Activated T-helper 1 cell treated with anti-CD3 and anti-CD28 coated beads, Interleukin-12 subunit alpha, Interleukin-12 subunit beta, Interleukin-2, Interleukin-4 antibody, amounts not matched to agents 30 ng/mL and 10 ng/mL and 1 ng/mL, durations not matched to agents 14 hours and 24 hours and 36 hours (primary cell): ENCODE data around the gene MSANTD1. TPM values are rescaled to one million over a fixed set of nuclear protein-coding genes. Genes with fewer than 3 reads are reported as not detected.
A peak's percentile ranks its signal among the peaks of the same experiment; 100 is the strongest.

ENCODE experiments used
- DNase-seq: peaks from one replicate; pipeline ENCODE4 v3.0.0; 2021; ENCODE audit warnings: low spot score
- H3K27ac Mint-ChIP-seq: one replicate; pipeline ENCODE4 v1.8.0; 2021; ENCODE audit warnings: mild to moderate bottlenecking, mixed read lengths
- H3K27me3 Mint-ChIP-seq: one replicate; pipeline ENCODE4 v1.8.0; 2022; ENCODE audit warnings: mild to moderate bottlenecking, moderate library complexity, mixed read lengths; ENCODE audit not compliant: insufficient read depth
- H3K36me3 Mint-ChIP-seq: one replicate; pipeline ENCODE4 v1.8.0; 2021; ENCODE audit warnings: low read depth, mixed read lengths
- H3K4me1 Mint-ChIP-seq: one replicate; pipeline ENCODE4 v1.8.0; 2021; ENCODE audit warnings: low read depth, mixed read lengths
- H3K4me3 Mint-ChIP-seq: one replicate; pipeline ENCODE4 v1.8.0; 2021; ENCODE audit warnings: mild to moderate bottlenecking, moderate library complexity, mixed read lengths
- H3K9me3 Mint-ChIP-seq: one replicate; pipeline ENCODE4 v1.8.0; 2021; ENCODE audit warnings: mixed read lengths
- intact Hi-C: fragments of 100-400 bp; cut with micrococcal nuclease; formaldehyde crosslinking; loops from one replicate; pipeline ENCODE4 v1.15.1; 2024
- total RNA-seq: library from RNA; stranded (reverse); gene quantifications from 2 replicates; pipeline ENCODE4 v1.2.3, GENCODE V29; 2022

The MSANTD1 gene
- total RNA-seq, 1 donor from 2014 or later: 0.73 TPM

- Mint-ChIP-seq H3K27ac (no peak overlapping the region), H3K9me3 (no peaks in the 10 kb centered on the region), H3K4me3 (no peak overlapping the region), H3K4me1 (no peaks in the 10 kb centered on the region), H3K36me3 (no peaks in the 10 kb centered on the region), H3K27me3 (no peaks in the 10 kb centered on the region)
- no peak for DNase-seq
- intact Hi-C loops: no loop called here
These were observed 1.5 kb downstream of the MSANTD1 start for GRCh38 chr4:3250438-3250955.

- Mint-ChIP-seq H3K4me3 (no peak overlapping the region), H3K9me3 (no peaks in the 10 kb centered on the region), H3K36me3 (no peaks in the 10 kb centered on the region), H3K27me3 (no peaks in the 10 kb centered on the region), H3K4me1 (no peaks in the 10 kb centered on the region), H3K27ac (peak overlapping the region; percentile 4)
- intact Hi-C loops: no loop called here
- no peak for DNase-seq
These were observed 2.2 kb downstream of the MSANTD1 start for GRCh38 chr4:3250956-3251690.

DNA sequence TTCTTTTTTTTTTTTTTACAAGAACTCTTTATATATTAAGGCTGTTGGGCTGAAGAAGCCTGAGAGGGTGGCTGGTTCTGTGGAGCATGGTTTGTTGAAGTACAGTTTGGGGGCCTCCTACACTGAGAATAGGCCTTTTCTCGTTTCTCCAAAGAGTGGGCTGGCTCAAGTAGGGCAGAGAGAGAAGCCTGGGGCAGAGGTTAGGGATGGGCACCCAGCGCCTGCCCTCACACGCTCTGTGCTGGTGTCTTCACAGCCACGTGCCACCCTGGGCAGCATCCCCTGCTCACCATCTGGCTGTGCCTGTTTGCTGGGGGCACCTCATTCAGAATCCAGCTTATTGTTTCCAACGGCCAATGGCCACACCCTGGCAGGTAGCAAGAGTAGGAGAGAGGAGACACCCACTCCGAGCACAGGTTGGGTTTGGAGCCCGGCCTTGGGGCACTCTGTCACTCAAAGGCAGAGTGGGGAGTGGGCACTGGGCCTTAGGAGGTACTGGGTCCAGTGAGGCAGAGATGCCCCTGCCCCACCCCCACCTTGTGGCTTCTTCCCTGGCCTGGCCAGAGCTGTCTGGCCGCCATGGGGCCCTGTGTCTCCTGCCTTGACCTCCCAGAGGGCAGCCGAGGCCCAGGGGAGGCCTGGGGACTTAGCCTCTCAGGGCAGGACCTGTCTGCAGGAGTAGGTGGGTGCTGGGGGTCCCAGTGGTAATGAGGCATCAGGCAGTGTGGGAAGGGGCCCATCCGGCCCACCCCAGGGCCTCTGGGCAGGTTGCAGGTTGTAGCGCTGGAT, 2.9 kb downstream of the MSANTD1 start:
- intact Hi-C loops: no loop called here
- Mint-ChIP-seq H3K4me3 (no peak overlapping the region), H3K27ac (no peak overlapping the region), H3K4me1 (no peaks in the 10 kb centered on the region), H3K9me3 (no peaks in the 10 kb centered on the region), H3K27me3 (no peaks in the 10 kb centered on the region), H3K36me3 (no peaks in the 10 kb centered on the region)
- DNase-seq: no peak

DNA sequence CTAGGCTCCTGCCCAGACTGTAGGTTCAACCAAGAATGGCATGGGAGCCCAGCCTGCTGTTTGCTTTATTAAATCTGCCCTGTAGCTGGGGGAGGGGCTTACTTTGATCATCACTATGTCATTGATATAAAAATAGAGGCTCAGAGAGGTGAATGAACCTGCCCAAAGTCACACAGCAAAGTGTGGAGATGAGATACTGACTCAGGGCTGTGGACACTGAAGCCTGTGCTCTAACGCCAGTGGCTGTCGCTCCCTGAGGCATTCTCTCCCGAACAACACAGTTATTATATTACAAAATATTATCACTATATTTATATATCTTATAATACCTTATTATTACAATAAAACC, 3.5 kb downstream of the MSANTD1 start:
- Mint-ChIP-seq H3K36me3 (no peaks in the 10 kb centered on the region), H3K27me3 (no peaks in the 10 kb centered on the region), H3K4me1 (no peaks in the 10 kb centered on the region), H3K27ac (no peak overlapping the region), H3K4me3 (no peak overlapping the region), H3K9me3 (no peaks in the 10 kb centered on the region)
- DNase-seq: no peak
- intact Hi-C loops: no loop called here

- Mint-ChIP-seq H3K4me3 (no peak overlapping the region), H3K27me3 (no peaks in the 10 kb centered on the region), H3K4me1 (no peaks in the 10 kb centered on the region), H3K27ac (no peak overlapping the region), H3K36me3 (no peaks in the 10 kb centered on the region), H3K9me3 (no peaks in the 10 kb centered on the region)
- DNase-seq: no peak
- intact Hi-C loops: no loop called here
These were observed 4.1 kb downstream of the MSANTD1 start for GRCh38 chr4:3252831-3253641.

DNA sequence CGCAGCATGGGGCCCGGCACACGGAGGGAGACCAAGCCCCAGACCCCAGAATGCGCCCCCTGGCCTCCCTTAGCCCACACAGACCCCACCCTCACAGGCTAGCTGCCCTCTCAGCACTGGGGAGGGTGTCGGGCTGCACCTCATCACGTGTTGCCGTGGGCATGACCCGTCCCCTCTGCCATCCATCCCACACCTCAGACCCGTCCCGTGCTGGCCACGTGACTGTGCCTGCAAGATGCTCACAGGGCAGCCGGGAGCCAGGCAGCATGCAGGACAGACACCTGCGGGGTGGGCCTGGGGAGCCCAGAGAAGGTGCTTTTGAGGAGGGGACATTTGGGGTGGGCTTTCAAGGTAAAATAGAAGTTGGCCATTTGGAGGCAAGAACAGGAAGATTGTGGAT, 4.8 kb downstream of the MSANTD1 start:
- H3K36me3 Mint-ChIP-seq: no peaks in the 10 kb centered on the region
- H3K27ac Mint-ChIP-seq: no peak overlapping the region
- no peaks in the 10 kb centered on the region for H3K27me3 Mint-ChIP-seq
- no peaks in the 10 kb centered on the region for H3K4me1 Mint-ChIP-seq
- no peak for DNase-seq
- no peaks in the 10 kb centered on the region for H3K9me3 Mint-ChIP-seq
- intact Hi-C loops: no loop called here
- H3K4me3 Mint-ChIP-seq: no peak overlapping the region

DNA sequence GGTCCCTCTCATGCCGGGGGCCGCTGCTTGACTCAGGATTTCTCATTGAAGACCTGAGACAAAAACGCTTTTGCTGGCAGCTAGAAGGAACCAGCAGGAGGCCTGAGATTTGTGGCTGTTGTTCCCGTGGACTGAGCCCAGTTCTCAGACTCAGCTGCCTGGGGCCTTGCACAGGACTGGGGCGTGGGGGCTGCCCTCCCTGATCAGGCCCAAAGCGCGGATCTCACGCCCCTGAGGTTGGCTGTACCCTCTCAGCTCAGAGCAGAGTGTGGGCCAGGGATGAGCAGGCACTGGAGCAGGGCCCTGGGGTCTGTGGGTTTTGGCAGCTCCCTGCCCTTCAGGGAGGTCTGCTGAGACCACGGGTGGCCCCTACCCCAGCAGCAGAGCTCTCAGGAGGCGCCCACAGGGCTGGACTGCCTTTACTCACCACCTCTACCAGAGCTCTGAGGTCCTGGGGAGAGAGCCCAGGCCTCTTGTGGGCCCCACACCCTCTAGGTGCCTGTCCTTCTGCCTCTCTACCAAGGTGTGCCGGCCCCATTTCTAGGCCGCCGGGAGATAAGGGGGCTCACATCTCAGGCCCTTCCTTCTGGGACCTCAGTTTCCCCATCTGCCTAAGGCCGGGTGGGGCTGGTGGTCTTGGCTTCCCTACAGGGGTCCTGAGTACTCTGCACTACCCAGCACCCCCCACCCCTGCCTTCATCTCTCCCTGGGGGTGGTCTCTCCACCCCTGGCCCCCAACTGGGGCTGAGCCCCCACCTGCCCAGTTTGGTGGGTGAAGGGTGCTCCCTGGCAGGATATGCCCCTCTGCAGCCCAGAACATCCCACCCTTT, 5.6 kb downstream of the MSANTD1 start:
- intact Hi-C loops: no loop called here
- no peak for DNase-seq
- Mint-ChIP-seq H3K9me3 (no peaks in the 10 kb centered on the region), H3K4me1 (no peaks in the 10 kb centered on the region), H3K4me3 (no peak overlapping the region), H3K27me3 (no peaks in the 10 kb centered on the region), H3K27ac (no peak overlapping the region), H3K36me3 (no peaks in the 10 kb centered on the region)

DNA sequence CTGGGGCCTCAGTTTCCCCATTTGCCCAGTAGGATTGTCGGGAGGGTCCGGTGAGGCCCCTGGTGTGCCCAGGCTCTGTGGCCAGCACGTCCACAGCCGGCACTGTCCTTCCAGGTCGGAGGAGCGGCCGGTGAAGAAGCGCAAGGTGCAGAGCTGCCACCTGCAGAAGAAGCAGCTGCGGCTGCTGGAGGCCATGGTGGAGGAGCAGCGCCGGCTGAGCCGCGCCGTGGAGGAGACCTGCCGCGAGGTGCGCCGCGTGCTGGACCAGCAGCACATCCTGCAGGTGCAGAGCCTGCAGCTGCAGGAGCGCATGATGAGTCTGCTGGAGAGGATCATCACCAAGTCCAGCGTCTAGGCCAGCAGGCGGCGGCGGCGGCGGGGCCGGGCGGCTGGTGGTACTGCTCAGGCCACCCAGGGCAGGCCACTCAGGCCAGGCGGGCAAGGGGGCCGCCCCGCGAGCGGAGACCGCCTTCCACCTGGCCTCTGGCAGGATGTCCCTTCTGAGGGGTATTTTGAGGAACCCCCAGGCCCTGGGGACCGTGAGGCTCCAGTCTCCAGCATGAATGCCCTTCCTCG, 6.7 kb downstream of the MSANTD1 start:
- Mint-ChIP-seq H3K27me3 (no peaks in the 10 kb centered on the region), H3K36me3 (no peaks in the 10 kb centered on the region), H3K27ac (no peak overlapping the region), H3K4me3 (no peak overlapping the region), H3K9me3 (no peaks in the 10 kb centered on the region), H3K4me1 (no peaks in the 10 kb centered on the region)
- no peak for DNase-seq
- intact Hi-C loops: no loop called here

DNA sequence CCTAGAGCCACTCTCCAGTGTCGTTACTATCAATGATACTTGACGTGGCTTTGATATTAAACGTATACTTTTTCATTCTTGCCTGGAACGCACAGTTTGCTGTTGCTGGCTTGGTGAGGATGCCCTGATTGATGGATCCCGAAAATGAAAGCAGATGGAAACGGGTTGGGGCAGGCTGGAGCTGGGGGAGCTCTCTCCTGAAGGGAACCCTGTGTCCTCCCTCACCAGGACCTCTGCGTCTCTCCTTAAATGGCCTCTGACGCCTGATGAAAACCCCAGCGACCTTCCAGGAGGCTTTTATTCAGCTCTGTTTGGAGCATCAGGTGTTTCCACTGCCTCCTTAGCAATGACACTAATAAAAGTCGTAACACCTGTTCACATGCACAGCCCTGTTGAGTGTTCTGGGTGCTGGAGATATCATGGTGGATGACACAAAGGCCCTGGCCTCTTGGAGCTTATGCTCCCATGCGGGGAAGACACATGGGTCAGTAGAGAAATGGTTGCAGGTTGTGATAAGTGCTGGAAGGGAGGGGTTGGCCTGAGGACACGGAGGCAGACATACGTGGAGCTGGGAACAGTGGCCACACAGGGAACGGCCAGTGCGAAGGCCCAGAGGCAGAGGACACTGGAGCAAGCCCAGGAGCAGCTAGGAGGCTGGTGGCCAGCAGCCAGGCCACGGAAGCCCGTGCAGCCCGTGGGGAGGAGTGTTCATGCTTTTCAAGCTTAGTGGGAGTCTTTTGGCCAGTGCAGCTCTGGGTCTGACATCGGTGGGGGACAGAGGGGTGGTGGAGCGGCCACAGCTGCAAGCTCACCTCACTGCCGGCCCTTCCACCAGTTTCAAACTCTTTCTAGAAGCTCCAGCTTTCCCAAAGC, 7.5 kb downstream of the MSANTD1 start:
- intact Hi-C loops: no loop called here
- peak overlapping the region; percentile 10 for H3K27ac Mint-ChIP-seq
- DNase-seq: no peak
- no peak overlapping the region for H3K4me3 Mint-ChIP-seq
- H3K27me3 Mint-ChIP-seq: no peaks in the 10 kb centered on the region
- no peaks in the 10 kb centered on the region for H3K9me3 Mint-ChIP-seq
- no peaks in the 10 kb centered on the region for H3K4me1 Mint-ChIP-seq
- H3K36me3 Mint-ChIP-seq: no peaks in the 10 kb centered on the region

- no peak overlapping the region for H3K4me3 Mint-ChIP-seq
- no peak overlapping the region for H3K27ac Mint-ChIP-seq
- H3K36me3 Mint-ChIP-seq: no peaks in the 10 kb centered on the region
- DNase-seq: no peak
- no peaks in the 10 kb centered on the region for H3K27me3 Mint-ChIP-seq
- H3K9me3 Mint-ChIP-seq: no peaks in the 10 kb centered on the region
- intact Hi-C loops: no loop called here
- no peaks in the 10 kb centered on the region for H3K4me1 Mint-ChIP-seq
These were observed 8.2 kb downstream of the MSANTD1 start for GRCh38 chr4:3257103-3257555.

DNA sequence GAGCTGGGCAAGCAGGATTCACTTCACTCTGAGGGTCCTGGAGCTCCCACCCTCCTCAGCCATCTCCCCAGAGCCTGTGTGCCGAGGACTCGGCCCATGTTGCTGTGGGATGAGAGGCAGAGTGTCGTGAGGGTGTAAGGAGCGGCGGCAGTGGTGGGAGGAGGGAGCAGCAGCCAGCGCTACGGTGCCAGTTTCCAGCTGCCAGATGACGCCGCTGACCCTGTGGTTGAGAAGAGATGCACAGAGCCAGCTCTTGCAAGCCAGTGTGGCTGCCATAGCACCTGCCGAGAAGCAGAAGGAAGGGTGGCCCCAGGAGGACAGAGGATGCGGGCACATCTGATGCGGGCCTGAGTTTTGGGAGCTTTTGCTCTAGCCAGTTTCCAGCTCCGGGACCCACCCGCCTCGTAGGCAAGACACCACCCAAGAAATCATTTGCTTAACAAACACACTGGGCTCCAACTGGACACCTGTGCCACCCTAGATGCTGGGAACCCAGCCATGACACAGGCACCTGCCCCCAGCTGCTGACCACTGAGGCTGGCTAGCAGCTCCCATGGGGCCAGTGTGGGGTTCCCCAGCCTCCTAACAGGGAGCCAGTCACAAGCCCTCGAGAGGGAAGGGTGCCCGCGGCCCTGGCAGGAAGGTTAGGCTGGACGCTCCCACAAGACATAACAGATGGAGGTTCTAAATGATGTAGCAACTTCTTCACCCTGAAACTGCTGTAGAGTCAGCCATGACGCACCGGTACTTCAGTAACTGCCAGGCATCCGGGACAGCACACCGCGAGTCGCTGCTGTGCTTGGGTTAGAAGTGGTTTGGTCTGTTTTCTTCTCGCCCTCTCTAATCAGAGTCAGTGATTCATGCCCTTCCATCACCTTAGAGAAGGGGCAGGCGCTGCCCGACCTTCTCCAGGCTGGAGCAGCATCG, 8.9 kb downstream of the MSANTD1 start:
- Mint-ChIP-seq H3K4me3 (no peak overlapping the region), H3K4me1 (no peaks in the 10 kb centered on the region), H3K36me3 (no peaks in the 10 kb centered on the region), H3K9me3 (no peaks in the 10 kb centered on the region), H3K27ac (no peak overlapping the region), H3K27me3 (no peaks in the 10 kb centered on the region)
- DNase-seq: no peak
- intact Hi-C loops: no loop called here
